Embryonic facial prominence (tissue), 1 donor: ENCODE data around the gene ANKRD13A.
"Not testable (repeated sequence)": the region's sequence is repeated elsewhere in the genome, so short reads cannot be mapped to it uniquely, and the experiment has no call there.

Source experiments
- DNase-seq: peaks from one replicate; pipeline ENCODE4 v3.0.0-alpha.2; 2016; ENCODE audit errors: extremely low spot score

The ANKRD13A gene

GRCh38 chr12:110007881-110008280 is 8.7 kb downstream of the ANKRD13A start:
- no peak for DNase-seq

- not testable (repeated sequence) for DNase-seq
Measured at GRCh38 chr12:110008681-110009398, 9.6 kb downstream of the ANKRD13A start.

GRCh38 chr12:110010853-110011723 is 11.9 kb downstream of the ANKRD13A start:
- no peak for DNase-seq

- no peak for DNase-seq
Measured at GRCh38 chr12:110012137-110012536, 12.9 kb downstream of the ANKRD13A start.

GRCh38 chr12:110012659-110013058 is 13.4 kb downstream of the ANKRD13A start:
- no peak for DNase-seq

- no peak for DNase-seq
Measured at GRCh38 chr12:110015132-110015531, 15.9 kb downstream of the ANKRD13A start.

- no peak for DNase-seq
Measured at GRCh38 chr12:110020956-110021355, 21.7 kb downstream of the ANKRD13A start.

GRCh38 chr12:110023059-110023980 is 24.1 kb downstream of the ANKRD13A start:
- no peak for DNase-seq

- DNase-seq, result no peak
Measured at GRCh38 chr12:110024051-110024450, 24.8 kb downstream of the ANKRD13A start.

GRCh38 chr12:110028323-110028722 is 29.1 kb downstream of the ANKRD13A start:
- no peak for DNase-seq

GRCh38 chr12:110029290-110029815 is 30.1 kb downstream of the ANKRD13A start:
- DNase-seq, result no peak

GRCh38 chr12:110033888-110034287 is 34.7 kb downstream of the ANKRD13A start:
- no peak for DNase-seq

GRCh38 chr12:110035534-110036104 is 36.4 kb downstream of the ANKRD13A start:
- no peak for DNase-seq

- no peak for DNase-seq
Measured at GRCh38 chr12:110037315-110037714, 38.1 kb downstream of the ANKRD13A start.

- DNase-seq, result no peak
Measured at GRCh38 chr12:110038741-110039084, 39.5 kb downstream of the ANKRD13A start.

GRCh38 chr12:110039085-110039807 is 40.0 kb downstream of the ANKRD13A start:
- no peak for DNase-seq

- no peak for DNase-seq
Measured at GRCh38 chr12:110042264-110042663, 43.0 kb downstream of the ANKRD13A start.

GRCh38 chr12:110046451-110047187 is 47.4 kb downstream of the ANKRD13A start:
- no peak for DNase-seq

GRCh38 chr12:110047297-110047940 is 48.2 kb downstream of the ANKRD13A start:
- no peak for DNase-seq
